HG02938 (cell line): ENCODE measurements around the gene XRCC4.

ENCODE experiments used
- ATAC-seq: cut with Tn5 transposase; IDR thresholded peaks from one replicate; pipeline ENCODE4 v1.9.1; 2021; ENCODE audit warnings: mild to moderate bottlenecking, moderate library complexity; ENCODE audit not compliant: unreplicated experiment

XRCC4 gene

GRCh38 chr5:83069096-83069799 is 8.1 kb upstream of the XRCC4 start:
- ATAC-seq: no peak

- ATAC-seq: no peak
These were observed 5.9 kb upstream of the XRCC4 start for GRCh38 chr5:83071286-83072051.

GRCh38 chr5:83072966-83073365 is 4.4 kb upstream of the XRCC4 start:
- no peak for ATAC-seq

GRCh38 chr5:83077662-83078261 is 415 bp downstream of the XRCC4 start:
- ATAC-seq: peak; percentile 1

GRCh38 chr5:83082750-83083149 is 5.4 kb downstream of the XRCC4 start:
- no peak for ATAC-seq

- ATAC-seq: no peak
These were observed 7.0 kb downstream of the XRCC4 start for GRCh38 chr5:83084336-83084735.

GRCh38 chr5:83085106-83085505 is 7.8 kb downstream of the XRCC4 start:
- ATAC-seq: no peak

- no peak for ATAC-seq
These were observed 12.8 kb downstream of the XRCC4 start for GRCh38 chr5:83090169-83090568.

GRCh38 chr5:83092619-83093018 is 15.3 kb downstream of the XRCC4 start:
- no peak for ATAC-seq

GRCh38 chr5:83093692-83094091 is 16.3 kb downstream of the XRCC4 start:
- ATAC-seq: no peak

GRCh38 chr5:83095163-83095956 is 18.0 kb downstream of the XRCC4 start:
- ATAC-seq: no peak

- no peak for ATAC-seq
These were observed 18.7 kb downstream of the XRCC4 start for GRCh38 chr5:83095957-83096539.

- no peak for ATAC-seq
These were observed 19.5 kb downstream of the XRCC4 start for GRCh38 chr5:83096660-83097339.

GRCh38 chr5:83097689-83098231 is 20.4 kb downstream of the XRCC4 start:
- ATAC-seq: peak; percentile 66

GRCh38 chr5:83099001-83099400 is 21.7 kb downstream of the XRCC4 start:
- ATAC-seq: no peak

GRCh38 chr5:83099445-83099844 is 22.1 kb downstream of the XRCC4 start:
- ATAC-seq: no peak

GRCh38 chr5:83101514-83101913 is 24.2 kb downstream of the XRCC4 start:
- ATAC-seq: no peak

GRCh38 chr5:83102364-83102980 is 25.1 kb downstream of the XRCC4 start:
- ATAC-seq: no peak

- no peak for ATAC-seq
These were observed 26.7 kb downstream of the XRCC4 start for GRCh38 chr5:83104021-83104420.
